ENCODE data around the gene FAM13A.

FAM13A gene

GRCh38 chr4:88891636-88892035 is 165.3 kb downstream of the FAM13A start:
- no peak for TF ChIP-seq RAD21 (IDR thresholded peaks at IDR 0.05; ENCODE audit: low read depth)
- TF ChIP-seq EP300 (IDR thresholded peaks at IDR 0.05; ENCODE audit: borderline replicate concordance), result no peak
- TF ChIP-seq ZBTB7A (IDR thresholded peaks at IDR 0.05; ENCODE audit: low read depth), result no peak
- TF ChIP-seq MAX (IDR thresholded peaks at IDR 0.05), result no peak
- no peak for TF ChIP-seq NFIC (IDR thresholded peaks at IDR 0.05)
- no peak for TF ChIP-seq YY1 (IDR thresholded peaks at IDR 0.05; ENCODE audit: low read depth)
- TF ChIP-seq FOXM1 (IDR thresholded peaks at IDR 0.05; ENCODE audit: borderline replicate concordance, low read depth), result no peak
- no peak for TF ChIP-seq USF1 (IDR thresholded peaks at IDR 0.05)
- TF ChIP-seq CREB1 (IDR thresholded peaks at IDR 0.05; ENCODE audit: low read depth), result no peak
- TF ChIP-seq REST (IDR thresholded peaks at IDR 0.05; ENCODE audit: low read depth), result no peak
- no peak for TF ChIP-seq TAF1 (IDR thresholded peaks at IDR 0.05; ENCODE audit: low read depth)
- TF ChIP-seq EGR1 (IDR thresholded peaks at IDR 0.05), result no peak
- TF ChIP-seq TEAD4 (IDR thresholded peaks at IDR 0.05), result no peak
- no peak for TF ChIP-seq CEBPB (IDR thresholded peaks at IDR 0.05)
- TF ChIP-seq TCF12 (IDR thresholded peaks at IDR 0.05; ENCODE audit: low read depth), result no peak

GRCh38 chr4:88881227-88881569 is 175.8 kb downstream of the FAM13A start:
- TF ChIP-seq RAD21 (IDR thresholded peaks at IDR 0.05; ENCODE audit: low read depth) (no peak), CREB1 (IDR thresholded peaks at IDR 0.05; ENCODE audit: low read depth) (no peak), TCF12 (IDR thresholded peaks at IDR 0.05; ENCODE audit: low read depth) (no peak), NFIC (IDR thresholded peaks at IDR 0.05) (no peak), EGR1 (IDR thresholded peaks at IDR 0.05) (no peak), MAX (IDR thresholded peaks at IDR 0.05) (no peak), TAF1 (IDR thresholded peaks at IDR 0.05; ENCODE audit: low read depth) (no peak), ZBTB7A (IDR thresholded peaks at IDR 0.05; ENCODE audit: low read depth) (no peak), TEAD4 (IDR thresholded peaks at IDR 0.05) (no peak), EP300 (IDR thresholded peaks at IDR 0.05; ENCODE audit: borderline replicate concordance) (no peak), REST (IDR thresholded peaks at IDR 0.05; ENCODE audit: low read depth) (no peak), USF1 (IDR thresholded peaks at IDR 0.05) (no peak)

- no peak for TF ChIP-seq TAF1 (IDR thresholded peaks at IDR 0.05; ENCODE audit: low read depth)
- no peak for TF ChIP-seq NFIC (IDR thresholded peaks at IDR 0.05)
- TF ChIP-seq ZBTB7A (IDR thresholded peaks at IDR 0.05; ENCODE audit: low read depth), result no peak
- TF ChIP-seq YY1 (IDR thresholded peaks at IDR 0.05; ENCODE audit: low read depth), result no peak
- TF ChIP-seq TEAD4 (IDR thresholded peaks at IDR 0.05), result no peak
- TF ChIP-seq RAD21 (IDR thresholded peaks at IDR 0.05; ENCODE audit: low read depth), result no peak
- TF ChIP-seq CREB1 (IDR thresholded peaks at IDR 0.05; ENCODE audit: low read depth), result no peak
- no peak for TF ChIP-seq FOXM1 (IDR thresholded peaks at IDR 0.05; ENCODE audit: borderline replicate concordance, low read depth)
- TF ChIP-seq CEBPB (IDR thresholded peaks at IDR 0.05), result no peak
- no peak for TF ChIP-seq TCF12 (IDR thresholded peaks at IDR 0.05; ENCODE audit: low read depth)
- TF ChIP-seq EGR1 (IDR thresholded peaks at IDR 0.05), result no peak
- TF ChIP-seq EP300 (IDR thresholded peaks at IDR 0.05; ENCODE audit: borderline replicate concordance), result no peak
- no peak for TF ChIP-seq REST (IDR thresholded peaks at IDR 0.05; ENCODE audit: low read depth)
- no peak for TF ChIP-seq USF1 (IDR thresholded peaks at IDR 0.05)
- TF ChIP-seq MAX (IDR thresholded peaks at IDR 0.05), result no peak
Measured at GRCh38 chr4:88880501-88881226, 176.3 kb downstream of the FAM13A start.
